ENCODE results near the gene RNF168. TPM values are rescaled to one million over a fixed set of nuclear protein-coding genes. Genes with fewer than 3 reads are reported as not detected.

RNF168 gene
- polyA plus RNA-seq, 2 of the 4 experiments (the other 2 are of a cell fraction) = 3.8 to 5.9 TPM

- Histone ChIP-seq H3K4me2 (no peak overlapping the region), H3K9me3 (peaks cover 40% of the 10 kb centered on the region), H3K4me1 (no peaks in the 10 kb centered on the region), H3K27ac (no peak overlapping the region), H3K4me3 (no peak overlapping the region)
- FAIRE-seq = no peak
- ChIA-PET POLR2A (no interaction called here), CTCF (interaction anchor here (0.9 to 4.7 kb wide), 4 partner anchors 9 to 263 kb away, joined by 4 to 26 read pairs (median 10); no protein-coding TSS in a partner anchor)
- no peak for ATAC-seq
- no peak for DNase-seq (ENCODE audit: low read depth in 1 of 2, low spot score in 1 of 2)
- WGBS (ENCODE audit: missing lambda C conversion rate) = 24% methylated on average over 2 of the region's 2 CpGs
- no peak for TF ChIP-seq RCOR1 (IDR thresholded peaks at IDR 0.05; ENCODE audit: low read depth, low read length)
- TF ChIP-seq MAFK (IDR thresholded peaks at IDR 0.05; ENCODE audit: partially characterized antibody) = no peak
- no peak for TF ChIP-seq ZSCAN20 (CRISPR knock-in tag; IDR thresholded peaks at IDR 0.05)
- TF ChIP-seq HOXA7 (CRISPR knock-in tag; IDR thresholded peaks at IDR 0.05) = no peak
- no peak for TF ChIP-seq NFE2L2 (conservative IDR thresholded peaks at IDR 0.05; ENCODE audit: low read length)
- TF ChIP-seq RFX5 (IDR thresholded peaks at IDR 0.05) = no peak
- no peak for TF ChIP-seq MAZ (IDR thresholded peaks at IDR 0.05; ENCODE audit: borderline replicate concordance, low read depth, low read length)
- TF ChIP-seq CBX8 (IDR thresholded peaks at IDR 0.05) = no peak
- no peak for TF ChIP-seq HEYL (CRISPR knock-in tag; IDR thresholded peaks at IDR 0.05)
- no peak for TF ChIP-seq REST (IDR thresholded peaks at IDR 0.05)
- TF ChIP-seq HOXB13 (CRISPR knock-in tag; IDR thresholded peaks at IDR 0.05; ENCODE audit: low read depth) = no peak
- TF ChIP-seq NPAS2 (CRISPR knock-in tag; IDR thresholded peaks at IDR 0.05; ENCODE audit: borderline replicate concordance) = no peak
- TF ChIP-seq CEBPB (IDR thresholded peaks at IDR 0.05) = no peak
- TF ChIP-seq E2F6 (IDR thresholded peaks at IDR 0.05; ENCODE audit: borderline replicate concordance, low read depth) = no peak
- TF ChIP-seq KDM1A (IDR thresholded peaks at IDR 0.05; ENCODE audit: low read depth) = no peak
- no peak for TF ChIP-seq TFCP2L1 (CRISPR knock-in tag; IDR thresholded peaks at IDR 0.05)
- TF ChIP-seq FOSL2 (IDR thresholded peaks at IDR 0.05) = no peak
- no peak for TF ChIP-seq FOSL2 (CRISPR knock-in tag; IDR thresholded peaks at IDR 0.05)
- no peak for TF ChIP-seq JUN (IDR thresholded peaks at IDR 0.05)
Observed at GRCh38 chr3:196517162-196517800, 13.7 kb upstream of the RNF168 start.

- WGBS (ENCODE audit: missing lambda C conversion rate) = 78% methylated on average over 10 of the region's 10 CpGs
- no peak for FAIRE-seq
- CTCF ChIA-PET = interaction anchor here (4.7 kb wide), 1 partner anchor 13 kb away, joined by 26 read pairs; no protein-coding TSS in a partner anchor
- TF ChIP-seq REST (IDR thresholded peaks at IDR 0.05) = no peak
- TF ChIP-seq NFE2L2 (conservative IDR thresholded peaks at IDR 0.05; ENCODE audit: low read length) = no peak
- TF ChIP-seq ZC3H11A (IDR thresholded peaks at IDR 0.05) = no peak
- no peak for TF ChIP-seq RFX5 (IDR thresholded peaks at IDR 0.05)
- no peak for TF ChIP-seq BHLHE40 (IDR thresholded peaks at IDR 0.05; ENCODE audit: low read depth, low read length)
- no peak for TF ChIP-seq JUN (IDR thresholded peaks at IDR 0.05)
- no peak for TF ChIP-seq ESRRA (IDR thresholded peaks at IDR 0.05; ENCODE audit: borderline replicate concordance, low read length)
- no peak for TF ChIP-seq RCOR1 (IDR thresholded peaks at IDR 0.05; ENCODE audit: low read depth, low read length)
- no peak for TF ChIP-seq PBX3 (IDR thresholded peaks at IDR 0.05)
- TF ChIP-seq HMGXB4 (CRISPR knock-in tag; IDR thresholded peaks at IDR 0.05; ENCODE audit: borderline replicate concordance) = no peak
- no peak for TF ChIP-seq FOXS1 (CRISPR knock-in tag; IDR thresholded peaks at IDR 0.05)
- TF ChIP-seq CEBPB (IDR thresholded peaks at IDR 0.05) = no peak
- TF ChIP-seq EP300 (IDR thresholded peaks at IDR 0.05) = no peak
Observed at GRCh38 chr3:196514913-196515621, 11.5 kb upstream of the RNF168 start, which contains the start of gene SMCO1. TSS of gene SMCO1 (minus strand) at chr3:196515346. CDS start at chr3:196515209, 137 bp downstream.

More at GRCh38 chr3:196514913-196515621, 11.5 kb upstream of the RNF168 start, which contains the start of gene SMCO1:
- ATAC-seq (no peak), DNase-seq (ENCODE audit: low read depth in 1 of 2, low spot score in 1 of 2) (no peak)
- no peak within 1 kb of the TSS for H3K4me2 ChIP-seq
- peaks cover 22% of the 10 kb centered on the region for H3K9me3 ChIP-seq
- POLR2A ChIA-PET = no interaction called here
- H3K4me3 ChIP-seq = no peak within 1 kb of the TSS
- no peak within 1 kb of the TSS for H3K27ac ChIP-seq
- H3K4me1 ChIP-seq = no peaks in the 10 kb centered on the region
